Spleen (tissue), 11 donors: ENCODE data around the gene PTX4. TPM values are rescaled to one million over a fixed set of nuclear protein-coding genes. Genes with fewer than 3 reads are reported as not detected.
A peak's percentile ranks its signal among the peaks of the same experiment; 100 is the strongest.

Experiments used
- DNase-seq: peaks from one replicate; pipeline ENCODE4 v3.0.0-alpha.2; 2020
- H3K27ac ChIP-seq, 8 donors: fragments of 200-600 bp; sonication (generic) in 7 of 8; 1 replicate in 4 of 8; 2 replicates in 4 of 8; pipeline versions ENCODE4 v1.5.0 to v1.8.0; 2016 to 2021; ENCODE audit warnings: inconsistent platforms in 4 of 8, mild to moderate bottlenecking in 4 of 8, moderate library complexity in 1 of 8
- H3K27me3 ChIP-seq, 7 donors: fragments of 200-600 bp; sonication (generic) in 6 of 7; replicated peaks in 1 of 7; 1 replicate in 4 of 7; 2 replicates in 3 of 7; pipeline versions ENCODE4 v1.5.0 to v1.8.0; 2016 to 2021; ENCODE audit warnings: inconsistent platforms in 3 of 7, mild to moderate bottlenecking in 1 of 7
- H3K36me3 ChIP-seq, 6 donors: fragments of 200-600 bp; sonication (generic) in 5 of 6; 1 replicate in 4 of 6; 2 replicates in 2 of 6; pipeline versions ENCODE4 v1.5.0 to v1.8.0; 2016 to 2021; ENCODE audit warnings: inconsistent platforms in 2 of 6
- H3K4me1 ChIP-seq, 6 donors: fragments of 200-600 bp; sonication (generic) in 5 of 6; 1 replicate in 3 of 6; 2 replicates in 3 of 6; pipeline versions ENCODE4 v1.5.0 to v1.8.0; 2016 to 2021; ENCODE audit warnings: inconsistent platforms in 3 of 6
- H3K4me3 ChIP-seq, 8 donors: fragments of 200-600 bp; sonication (generic) in 7 of 8; 1 replicate in 4 of 8; 2 replicates in 4 of 8; pipeline versions ENCODE4 v1.5.0 to v1.8.0; 2016 to 2021; ENCODE audit warnings: inconsistent platforms in 4 of 8, mild to moderate bottlenecking in 4 of 8, moderate library complexity in 2 of 8
- H3K9me3 ChIP-seq, 8 donors: fragments of 200-600 bp; sonication (generic) in 7 of 8; 1 replicate in 4 of 8; 2 replicates in 4 of 8; pipeline versions ENCODE4 v1.5.0 to v1.8.0; 2016 to 2021; ENCODE audit warnings: inconsistent platforms in 4 of 8
- POLR2A ChIP-seq, 3 donors: fragments of 450-650 bp; IDR thresholded peaks; one replicate each; pipeline ENCODE4 v1.5.1; 2017; ENCODE audit warnings: antibody characterized with exemption in 3 of 3, mild to moderate bottlenecking in 1 of 3
- POLR2AphosphoS5 ChIP-seq, 3 donors: sonication (generic); formaldehyde crosslinking; IDR thresholded peaks; one replicate each; pipeline ENCODE4 v1.5.1; 2017; ENCODE audit warnings: antibody characterized with exemption in 3 of 3
- WGBS, 5 donors: extraction: QIAGEN DNeasy Blood & Tissue Kit in 3 of 5; methylation state at CpG; one replicate each; pipeline versions ENCODE4 v1.1.5 to v1.1.7; 2013 to 2018; 5-methylcytosine and 5-hydroxymethylcytosine counted together
- intact Hi-C: fragments of 100-400 bp; cut with DNase I; formaldehyde crosslinking; loops from one replicate; pipeline ENCODE4 v1.15.0; 2023; ENCODE audit warnings: low total_unique reads
- polyA plus RNA-seq, 3 donors: library from polyadenylated mRNA; stranded (reverse); fragments of 200-250 nt; gene quantifications; one replicate each; pipeline ENCODE4 v1.2.1, GENCODE V29; 2013
- total RNA-seq, 7 donors: library from RNA; depleted of rRNA in 3 of 7; stranded (reverse); fragments of >200 nt in 3 of 7; fragmentation: NEBNext Ultra II Directional in 4 of 7; extraction: Animal tissue kit (Norgen Biotek cat#: 25700) in 4 of 7; gene quantifications; one replicate each; pipeline versions ENCODE4 v1.1.0 to v1.2.1, GENCODE V29; 2016 to 2021
- TF ChIP-seq, protein P1 (sequence below), 11 experiments: fragments of 200-600 bp in 7 of 11; fragments of 450-650 bp in 4 of 11; sonication (generic) in 4 of 11; IDR thresholded peaks in 8 of 11; conservative IDR thresholded peaks in 3 of 11; 1 replicate in 7 of 11; 2 replicates in 4 of 11; pipeline versions ENCODE4 v1.4.0 to v1.8.0; 2016 to 2021; ENCODE audit warnings: antibody characterized with exemption in 11 of 11, inconsistent platforms in 4 of 11, mild to moderate bottlenecking in 1 of 11
- donor health status: healthy with polysubstance abuse.
- donor health status: DM: no; HTN: no; CAD: no; lungs with moderate emphysema.
- donor health status: DM: no; HTN: no; CAD: no.
- donor health status: Bipolar disorder and iron deficiency.
- donor health status: healthy.
- donor health status: DM: no; HTN: no; CAD: no.
- donor health status: DM: yes; HTN: yes; CAD: no.

The PTX4 gene
- total and polyA plus RNA-seq, 10 donors, result 0.03 to 0.85 (median 0.44) TPM; not detected in 3

DNA sequence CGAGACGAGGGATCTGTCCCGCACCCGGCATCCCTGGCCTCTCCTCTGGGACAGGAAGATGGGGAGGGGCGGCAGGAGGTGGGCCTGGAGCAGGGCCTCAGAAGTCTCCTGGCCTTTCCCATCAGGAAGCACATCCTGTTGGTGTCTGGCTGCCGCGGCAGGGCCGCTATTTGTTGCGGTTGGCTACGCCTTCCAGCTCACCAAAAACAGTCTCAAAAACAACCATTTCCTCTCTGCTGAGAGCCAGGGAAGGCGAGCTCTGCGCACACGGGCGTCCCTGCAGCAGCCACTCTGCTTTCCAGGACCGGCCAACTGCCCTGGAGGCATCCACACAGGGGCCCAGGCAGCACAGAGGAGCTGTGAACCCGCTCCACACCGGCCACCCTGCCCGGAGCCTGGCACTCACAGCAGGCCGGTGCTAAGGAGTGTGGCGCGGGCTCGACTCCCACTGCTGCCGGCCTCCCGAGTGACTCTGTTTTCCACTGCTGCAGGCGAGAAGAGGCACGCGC is 44.8 kb upstream of the PTX4 start, which contains the start of gene TMEM204:
Gene TMEM204, plus strand, starts transcription at position 224 of the 509 bp plus-strand sequence. CDS start 610 bp downstream, outside the sequence.
- H3K4me1 ChIP-seq, result peaks cover 34 to 93% (median 74%) of the 10 kb centered on the region in 6 donors
- peak in 2 of 3 donors; percentile 52 to 66 for TF ChIP-seq POLR2A (IDR thresholded peaks at IDR 0.05)
- peak; percentile 86 to 92 (median 89) for TF ChIP-seq POLR2AphosphoS5 (IDR thresholded peaks at IDR 0.05)
- TF ChIP-seq, protein P1, sequence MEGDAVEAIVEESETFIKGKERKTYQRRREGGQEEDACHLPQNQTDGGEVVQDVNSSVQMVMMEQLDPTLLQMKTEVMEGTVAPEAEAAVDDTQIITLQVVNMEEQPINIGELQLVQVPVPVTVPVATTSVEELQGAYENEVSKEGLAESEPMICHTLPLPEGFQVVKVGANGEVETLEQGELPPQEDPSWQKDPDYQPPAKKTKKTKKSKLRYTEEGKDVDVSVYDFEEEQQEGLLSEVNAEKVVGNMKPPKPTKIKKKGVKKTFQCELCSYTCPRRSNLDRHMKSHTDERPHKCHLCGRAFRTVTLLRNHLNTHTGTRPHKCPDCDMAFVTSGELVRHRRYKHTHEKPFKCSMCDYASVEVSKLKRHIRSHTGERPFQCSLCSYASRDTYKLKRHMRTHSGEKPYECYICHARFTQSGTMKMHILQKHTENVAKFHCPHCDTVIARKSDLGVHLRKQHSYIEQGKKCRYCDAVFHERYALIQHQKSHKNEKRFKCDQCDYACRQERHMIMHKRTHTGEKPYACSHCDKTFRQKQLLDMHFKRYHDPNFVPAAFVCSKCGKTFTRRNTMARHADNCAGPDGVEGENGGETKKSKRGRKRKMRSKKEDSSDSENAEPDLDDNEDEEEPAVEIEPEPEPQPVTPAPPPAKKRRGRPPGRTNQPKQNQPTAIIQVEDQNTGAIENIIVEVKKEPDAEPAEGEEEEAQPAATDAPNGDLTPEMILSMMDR (IDR thresholded peaks at IDR 0.05 in 8 of 11, conservative IDR thresholded peaks at IDR 0.05 in 3 of 11), result no peak
- H3K27ac ChIP-seq, result peak within 1 kb of the TSS; percentile 79 to 95 (median 90)
- H3K36me3 ChIP-seq, result peaks cover 0 to 32% (median 11%) of the 10 kb centered on the region in 6 donors
- H3K4me3 ChIP-seq, result peak within 1 kb of the TSS; percentile 50 to 86 (median 62)
- intact Hi-C loops, result no loop called here
- H3K9me3 ChIP-seq, result no peaks in the 10 kb centered on the region
- H3K27me3 ChIP-seq, result peaks cover 0 to 22% (median 5%) of the 10 kb centered on the region in 7 donors
- WGBS, 5 donors, result 7 to 13% (median 12%) methylated on average over 13 to 27 of the region's 27 CpGs
- DNase-seq, result peak; percentile 86

DNA sequence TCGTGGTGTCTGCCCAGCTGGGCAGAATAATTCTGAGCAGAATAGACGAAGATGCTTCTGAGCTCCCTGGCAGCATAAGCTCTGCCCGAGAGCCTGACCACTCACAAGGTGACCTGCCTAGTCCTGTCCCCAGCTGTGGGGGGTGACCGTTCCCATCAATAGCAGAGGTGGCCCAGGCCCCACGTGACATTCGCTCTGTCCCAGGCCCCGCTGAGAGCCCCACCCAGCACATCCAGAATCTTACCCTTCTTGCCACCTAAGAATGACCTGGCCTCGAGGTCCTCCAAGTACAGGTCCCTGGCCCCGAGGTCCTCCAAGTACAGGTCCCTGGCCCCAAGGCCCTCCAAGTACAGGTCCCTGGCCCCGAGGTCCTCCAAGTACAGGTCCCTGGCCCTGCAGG is 44.0 kb upstream of the PTX4 start:
- peaks cover 0 to 25% (median 11%) of the 10 kb centered on the region in 6 donors for H3K36me3 ChIP-seq
- peak overlapping the region; percentile 79 to 95 (median 90) for H3K27ac ChIP-seq
- H3K4me1 ChIP-seq, result peaks cover 27 to 93% (median 72%) of the 10 kb centered on the region in 6 donors
- 70 to 84% (median 75%) methylated on average over 9 to 10 of the region's 10 CpGs for WGBS, 5 donors
- intact Hi-C loops, result no loop called here
- peak overlapping the region in 3 of 8 donors; percentile 66 to 86 (median 83) for H3K4me3 ChIP-seq
- no peaks in the 10 kb centered on the region for H3K9me3 ChIP-seq
- no peak for DNase-seq
- TF ChIP-seq, protein P1 (IDR thresholded peaks at IDR 0.05 in 8 of 11, conservative IDR thresholded peaks at IDR 0.05 in 3 of 11), result no peak
- TF ChIP-seq POLR2A (IDR thresholded peaks at IDR 0.05) (no peak), POLR2AphosphoS5 (IDR thresholded peaks at IDR 0.05) (no peak)
- H3K27me3 ChIP-seq, result peaks cover 0 to 22% (median 5%) of the 10 kb centered on the region in 7 donors

DNA sequence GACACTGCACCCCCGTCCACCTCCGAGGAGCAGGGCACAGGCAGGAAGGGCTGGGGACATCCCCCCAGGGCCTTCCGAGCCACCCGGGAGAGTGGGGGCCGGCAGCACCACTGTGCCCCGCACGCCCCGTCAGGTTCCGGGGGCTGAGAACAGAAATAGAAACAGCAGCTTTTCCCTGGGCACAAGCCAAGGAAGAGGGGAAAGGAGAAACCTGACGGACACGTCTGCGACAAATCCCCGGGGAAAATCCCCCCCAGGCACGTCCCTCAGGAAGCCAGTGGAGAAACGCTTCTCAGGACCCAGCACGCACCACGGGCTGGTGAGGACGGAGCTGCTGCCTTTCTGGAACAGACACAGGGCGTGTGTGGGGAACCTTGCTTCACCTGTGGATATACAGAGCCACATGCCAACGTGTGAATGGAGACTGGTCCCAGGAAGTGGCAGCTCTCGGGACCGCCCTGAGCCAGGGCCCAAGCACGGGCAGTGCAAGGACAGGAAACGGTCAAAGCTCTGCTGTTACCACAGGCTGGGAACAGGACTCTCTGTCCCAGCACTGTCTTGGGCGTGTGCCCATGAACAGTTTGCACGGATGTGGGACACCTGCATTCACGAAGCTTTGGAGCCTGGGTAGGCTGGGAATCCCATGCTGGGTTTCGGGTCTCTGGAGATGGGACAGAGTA is 43.5 kb upstream of the PTX4 start:
- Histone ChIP-seq H3K4me3 (peak overlapping the region in 1 of 8 donors; percentile 83), H3K27ac (peak overlapping the region; percentile 63 to 95 (median 90)), H3K9me3 (no peaks in the 10 kb centered on the region), H3K36me3 (peaks cover 0 to 19% (median 10%) of the 10 kb centered on the region in 6 donors), H3K27me3 (peaks cover 0 to 22% (median 5%) of the 10 kb centered on the region in 7 donors), H3K4me1 (peaks cover 27 to 93% (median 72%) of the 10 kb centered on the region in 6 donors)
- intact Hi-C loops, result no loop called here
- 47 to 79% (median 61%) methylated on average over 23 to 28 of the region's 28 CpGs for WGBS, 5 donors
- no peak for TF ChIP-seq POLR2A (IDR thresholded peaks at IDR 0.05)
- TF ChIP-seq, protein P1 (IDR thresholded peaks at IDR 0.05 in 8 of 11, conservative IDR thresholded peaks at IDR 0.05 in 3 of 11), result no peak
- peak; percentile 84 to 87 (median 85) for TF ChIP-seq POLR2AphosphoS5 (IDR thresholded peaks at IDR 0.05)
- DNase-seq, result no peak

DNA sequence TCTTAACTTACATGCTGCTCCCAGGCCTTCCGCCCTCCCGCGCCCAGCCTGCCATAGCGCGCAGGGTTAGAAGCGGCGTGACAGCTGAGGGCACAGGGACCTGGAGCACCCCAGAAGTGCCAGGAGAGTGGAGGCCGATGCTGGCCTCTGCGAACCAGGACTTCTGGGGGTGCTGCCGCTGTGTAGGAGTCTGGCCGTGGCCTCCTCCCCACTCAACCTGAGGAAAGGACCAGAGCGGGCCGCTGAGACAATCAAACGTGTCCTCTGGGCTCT is 42.8 kb upstream of the PTX4 start:
- peaks cover 21 to 93% (median 72%) of the 10 kb centered on the region in 6 donors for H3K4me1 ChIP-seq
- no peaks in the 10 kb centered on the region for H3K9me3 ChIP-seq
- WGBS, 5 donors, result 89 to 94% (median 93%) methylated on average over 14 of the region's 14 CpGs
- H3K27ac ChIP-seq, result peak overlapping the region; percentile 63 to 95 (median 90)
- TF ChIP-seq POLR2A (IDR thresholded peaks at IDR 0.05), result no peak
- no peak for TF ChIP-seq POLR2AphosphoS5 (IDR thresholded peaks at IDR 0.05)
- TF ChIP-seq, protein P1 (IDR thresholded peaks at IDR 0.05 in 8 of 11, conservative IDR thresholded peaks at IDR 0.05 in 3 of 11), result no peak
- intact Hi-C loops, result no loop called here
- no peak for DNase-seq
- H3K36me3 ChIP-seq, result peaks cover 0 to 13% (median 3%) of the 10 kb centered on the region in 6 donors
- peak overlapping the region in 1 of 8 donors; percentile 17 for H3K4me3 ChIP-seq
- peaks cover 0 to 22% (median 5%) of the 10 kb centered on the region in 7 donors for H3K27me3 ChIP-seq
